ENCODE data around the gene ZSWIM3.

DNA sequence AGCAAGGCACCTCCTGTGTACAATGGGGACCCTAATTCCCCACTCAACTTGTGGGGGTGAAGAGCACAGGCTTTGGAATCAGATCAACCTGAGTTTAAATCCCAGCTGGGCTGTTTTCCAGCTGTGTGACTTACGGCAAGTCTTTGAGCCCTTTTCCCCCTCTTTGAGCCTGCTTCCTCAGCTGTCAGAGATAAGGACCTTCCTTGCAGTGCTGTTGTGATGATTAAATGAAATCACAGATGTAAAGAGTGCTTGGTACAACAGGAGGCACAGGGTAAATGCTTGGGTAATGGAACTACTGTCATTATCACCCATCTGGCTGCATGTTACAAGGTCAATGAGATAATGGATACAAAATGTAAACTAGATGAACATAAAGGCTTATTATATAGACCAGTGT is 20.6 kb upstream of the ZSWIM3 start:
- no peak for TF ChIP-seq ZNF70 (CRISPR knock-in tag; IDR thresholded peaks at IDR 0.05)
- TF ChIP-seq ARNTL (CRISPR knock-in tag; IDR thresholded peaks at IDR 0.05; ENCODE audit: borderline replicate concordance, low read depth) = no peak
- TF ChIP-seq, protein P1, sequence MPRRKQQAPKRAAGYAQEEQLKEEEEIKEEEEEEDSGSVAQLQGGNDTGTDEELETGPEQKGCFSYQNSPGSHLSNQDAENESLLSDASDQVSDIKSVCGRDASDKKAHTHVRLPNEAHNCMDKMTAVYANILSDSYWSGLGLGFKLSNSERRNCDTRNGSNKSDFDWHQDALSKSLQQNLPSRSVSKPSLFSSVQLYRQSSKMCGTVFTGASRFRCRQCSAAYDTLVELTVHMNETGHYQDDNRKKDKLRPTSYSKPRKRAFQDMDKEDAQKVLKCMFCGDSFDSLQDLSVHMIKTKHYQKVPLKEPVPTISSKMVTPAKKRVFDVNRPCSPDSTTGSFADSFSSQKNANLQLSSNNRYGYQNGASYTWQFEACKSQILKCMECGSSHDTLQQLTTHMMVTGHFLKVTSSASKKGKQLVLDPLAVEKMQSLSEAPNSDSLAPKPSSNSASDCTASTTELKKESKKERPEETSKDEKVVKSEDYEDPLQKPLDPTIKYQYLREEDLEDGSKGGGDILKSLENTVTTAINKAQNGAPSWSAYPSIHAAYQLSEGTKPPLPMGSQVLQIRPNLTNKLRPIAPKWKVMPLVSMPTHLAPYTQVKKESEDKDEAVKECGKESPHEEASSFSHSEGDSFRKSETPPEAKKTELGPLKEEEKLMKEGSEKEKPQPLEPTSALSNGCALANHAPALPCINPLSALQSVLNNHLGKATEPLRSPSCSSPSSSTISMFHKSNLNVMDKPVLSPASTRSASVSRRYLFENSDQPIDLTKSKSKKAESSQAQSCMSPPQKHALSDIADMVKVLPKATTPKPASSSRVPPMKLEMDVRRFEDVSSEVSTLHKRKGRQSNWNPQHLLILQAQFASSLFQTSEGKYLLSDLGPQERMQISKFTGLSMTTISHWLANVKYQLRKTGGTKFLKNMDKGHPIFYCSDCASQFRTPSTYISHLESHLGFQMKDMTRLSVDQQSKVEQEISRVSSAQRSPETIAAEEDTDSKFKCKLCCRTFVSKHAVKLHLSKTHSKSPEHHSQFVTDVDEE (CRISPR knock-in tag; IDR thresholded peaks at IDR 0.05) = no peak
- no peak for TF ChIP-seq RARB (CRISPR knock-in tag; IDR thresholded peaks at IDR 0.05)
- no peak for TF ChIP-seq ZNF565 (CRISPR knock-in tag; conservative IDR thresholded peaks at IDR 0.05; ENCODE audit: low read depth)
- no peak for TF ChIP-seq GLIS3 (CRISPR knock-in tag; IDR thresholded peaks at IDR 0.05)
- TF ChIP-seq ZNF8 (CRISPR knock-in tag; IDR thresholded peaks at IDR 0.05) = no peak
- no peak for TF ChIP-seq CREB5 (CRISPR knock-in tag; IDR thresholded peaks at IDR 0.05; ENCODE audit: low read depth)
- TF ChIP-seq PATZ1 (CRISPR knock-in tag; IDR thresholded peaks at IDR 0.05; ENCODE audit: borderline replicate concordance) = no peak
- peak; percentile 62; the same call in 1 of the 2 replicates for TF ChIP-seq TCF4 (CRISPR knock-in tag; IDR thresholded peaks at IDR 0.05; ENCODE audit: borderline replicate concordance)
- TF ChIP-seq, protein P2, sequence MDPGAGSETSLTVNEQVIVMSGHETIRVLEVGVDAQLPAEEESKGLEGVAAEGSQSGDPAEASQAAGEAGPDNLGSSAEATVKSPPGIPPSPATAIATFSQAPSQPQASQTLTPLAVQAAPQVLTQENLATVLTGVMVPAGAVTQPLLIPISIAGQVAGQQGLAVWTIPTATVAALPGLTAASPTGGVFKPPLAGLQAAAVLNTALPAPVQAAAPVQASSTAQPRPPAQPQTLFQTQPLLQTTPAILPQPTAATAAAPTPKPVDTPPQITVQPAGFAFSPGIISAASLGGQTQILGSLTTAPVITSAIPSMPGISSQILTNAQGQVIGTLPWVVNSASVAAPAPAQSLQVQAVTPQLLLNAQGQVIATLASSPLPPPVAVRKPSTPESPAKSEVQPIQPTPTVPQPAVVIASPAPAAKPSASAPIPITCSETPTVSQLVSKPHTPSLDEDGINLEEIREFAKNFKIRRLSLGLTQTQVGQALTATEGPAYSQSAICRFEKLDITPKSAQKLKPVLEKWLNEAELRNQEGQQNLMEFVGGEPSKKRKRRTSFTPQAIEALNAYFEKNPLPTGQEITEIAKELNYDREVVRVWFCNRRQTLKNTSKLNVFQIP (CRISPR knock-in tag; IDR thresholded peaks at IDR 0.05; ENCODE audit: borderline replicate concordance, low read depth) = no peak
- no peak for TF ChIP-seq ZC3H10 (CRISPR knock-in tag; IDR thresholded peaks at IDR 0.05)
- TF ChIP-seq TOX (CRISPR knock-in tag; IDR thresholded peaks at IDR 0.05; ENCODE audit: borderline replicate concordance) = no peak
